Esophagus squamous epithelium (tissue), 4 donors: ENCODE results near the gene TMEM37.

ENCODE experiments used
- POLR2A ChIP-seq, 4 donors: fragments of 450-650 bp; IDR thresholded peaks; one replicate each; pipeline ENCODE4 v1.6.1; 2017; ENCODE audit warnings: antibody characterized with exemption in 4 of 4, mild to moderate bottlenecking in 4 of 4, moderate library complexity in 3 of 4
- TF ChIP-seq, protein P1 (sequence below), 6 experiments: fragments of 450-650 bp in 4 of 6; fragments of 200-600 bp in 2 of 6; sonication (generic) in 2 of 6; IDR thresholded peaks; one replicate each; pipeline ENCODE4 v1.5.1; 2016 to 2019; ENCODE audit warnings: antibody characterized with exemption in 6 of 6, mild to moderate bottlenecking in 4 of 6, moderate library complexity in 4 of 6

DNA sequence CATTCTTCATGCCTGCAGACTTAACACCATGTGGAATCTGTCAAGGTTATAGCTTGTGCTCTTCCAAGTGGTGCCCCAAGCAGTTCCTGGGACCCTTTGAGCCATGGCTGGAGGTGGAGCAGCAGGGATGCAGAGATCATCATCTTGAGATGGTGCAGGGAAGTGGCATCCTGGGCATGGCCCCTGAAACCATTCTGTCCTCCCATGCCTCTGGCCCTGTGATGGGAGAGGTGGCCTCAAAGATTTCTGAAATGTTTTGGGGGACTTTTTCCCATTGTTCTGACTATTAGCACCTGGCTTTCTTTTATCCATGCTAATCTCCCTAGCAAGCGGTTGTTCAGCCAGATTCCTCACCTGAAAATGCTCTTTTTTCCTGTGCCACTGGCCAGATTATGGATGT, 10.3 kb upstream of the TMEM37 start:
- TF ChIP-seq, protein P1, sequence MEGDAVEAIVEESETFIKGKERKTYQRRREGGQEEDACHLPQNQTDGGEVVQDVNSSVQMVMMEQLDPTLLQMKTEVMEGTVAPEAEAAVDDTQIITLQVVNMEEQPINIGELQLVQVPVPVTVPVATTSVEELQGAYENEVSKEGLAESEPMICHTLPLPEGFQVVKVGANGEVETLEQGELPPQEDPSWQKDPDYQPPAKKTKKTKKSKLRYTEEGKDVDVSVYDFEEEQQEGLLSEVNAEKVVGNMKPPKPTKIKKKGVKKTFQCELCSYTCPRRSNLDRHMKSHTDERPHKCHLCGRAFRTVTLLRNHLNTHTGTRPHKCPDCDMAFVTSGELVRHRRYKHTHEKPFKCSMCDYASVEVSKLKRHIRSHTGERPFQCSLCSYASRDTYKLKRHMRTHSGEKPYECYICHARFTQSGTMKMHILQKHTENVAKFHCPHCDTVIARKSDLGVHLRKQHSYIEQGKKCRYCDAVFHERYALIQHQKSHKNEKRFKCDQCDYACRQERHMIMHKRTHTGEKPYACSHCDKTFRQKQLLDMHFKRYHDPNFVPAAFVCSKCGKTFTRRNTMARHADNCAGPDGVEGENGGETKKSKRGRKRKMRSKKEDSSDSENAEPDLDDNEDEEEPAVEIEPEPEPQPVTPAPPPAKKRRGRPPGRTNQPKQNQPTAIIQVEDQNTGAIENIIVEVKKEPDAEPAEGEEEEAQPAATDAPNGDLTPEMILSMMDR (IDR thresholded peaks at IDR 0.05): no peak
- TF ChIP-seq POLR2A (IDR thresholded peaks at IDR 0.05): no peak
